ENCODE measurements around the gene PLEKHG4.

The PLEKHG4 gene

DNA sequence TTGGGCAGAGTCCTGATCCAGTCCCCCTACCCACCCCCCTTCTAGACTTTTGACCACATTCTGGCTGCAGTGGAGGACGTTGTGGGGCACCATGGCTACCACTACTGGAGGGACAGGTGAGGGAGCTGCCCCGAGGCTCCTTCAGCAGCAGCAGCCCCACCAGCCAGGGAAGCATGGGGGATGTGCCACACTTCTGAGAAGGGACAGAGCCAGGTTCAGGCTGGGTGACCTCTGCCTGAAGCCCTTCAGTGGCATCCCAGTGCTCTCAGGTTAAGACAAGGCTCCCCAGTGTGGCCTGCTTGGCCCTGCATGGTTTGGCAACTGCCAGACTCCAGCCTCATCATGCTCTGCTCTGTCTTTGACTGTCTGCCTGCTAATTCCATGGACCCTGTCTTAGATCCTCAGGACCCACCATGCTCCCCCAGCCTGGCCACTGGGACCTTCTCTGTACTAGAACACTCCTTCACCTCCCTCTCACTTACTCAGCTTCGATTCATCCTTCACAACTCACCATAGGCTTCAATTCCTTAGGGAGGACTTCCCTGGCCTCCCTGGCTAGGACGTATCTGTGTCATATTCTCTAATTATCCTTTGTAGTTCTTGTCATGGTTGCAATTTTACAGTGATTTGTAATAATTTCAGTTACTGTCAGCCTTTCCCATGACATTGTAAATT is 21.7 kb upstream of the PLEKHG4 start:
- TF ChIP-seq CTCF (IDR thresholded peaks at IDR 0.05; ENCODE audit: low read depth, low read length, missing control alignments): no peak
- H3K4me3 ChIP-seq (replicated peaks; ENCODE audit: low read depth, low read length): no peak overlapping the region
- no peak for DNase-seq (ENCODE audit: extremely low read depth, low read depth)

GRCh38 chr16:67258161-67258835 is 21.0 kb upstream of the PLEKHG4 start:
- no peak for DNase-seq (ENCODE audit: extremely low read depth, low read depth)
- no peak overlapping the region for H3K4me3 ChIP-seq (replicated peaks; ENCODE audit: low read depth, low read length)
- TF ChIP-seq CTCF (IDR thresholded peaks at IDR 0.05; ENCODE audit: low read depth, low read length, missing control alignments): no peak

- no peak overlapping the region for H3K4me3 ChIP-seq (replicated peaks; ENCODE audit: low read depth, low read length)
- no peak for DNase-seq (ENCODE audit: extremely low read depth, low read depth)
- TF ChIP-seq CTCF (IDR thresholded peaks at IDR 0.05; ENCODE audit: low read depth, low read length, missing control alignments): no peak
Observed at GRCh38 chr16:67259705-67260104, 19.6 kb upstream of the PLEKHG4 start.

- DNase-seq (ENCODE audit: extremely low read depth, low read depth): peak; percentile 65
- H3K4me3 ChIP-seq (replicated peaks; ENCODE audit: low read depth, low read length): no peak overlapping the region
- peak; percentile 67 for TF ChIP-seq CTCF (IDR thresholded peaks at IDR 0.05; ENCODE audit: low read depth, low read length, missing control alignments)
Observed at GRCh38 chr16:67260426-67261063, 18.8 kb upstream of the PLEKHG4 start.

DNA sequence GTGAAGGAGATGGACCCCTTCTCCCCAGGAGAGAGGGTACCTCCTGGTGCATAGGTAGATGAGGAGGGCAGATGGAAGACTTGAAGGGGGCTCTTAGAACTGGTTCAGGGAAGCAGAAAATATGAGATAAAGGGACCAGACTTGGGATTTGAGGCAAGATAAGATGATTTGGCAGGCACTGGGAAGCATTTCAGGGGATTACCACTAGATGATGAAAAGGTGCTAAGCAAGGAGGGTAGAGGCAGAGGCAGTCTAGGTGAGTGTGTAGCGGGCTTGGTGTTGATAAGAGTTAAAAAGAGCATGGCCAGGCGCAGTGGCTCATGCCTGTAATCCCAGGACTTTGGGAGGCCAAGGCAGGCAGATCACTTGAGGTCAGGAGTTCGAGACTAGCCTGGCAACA is 16.1 kb upstream of the PLEKHG4 start:
- H3K4me3 ChIP-seq (replicated peaks; ENCODE audit: low read depth, low read length): no peak overlapping the region
- DNase-seq (ENCODE audit: extremely low read depth, low read depth): no peak
- no peak for TF ChIP-seq CTCF (IDR thresholded peaks at IDR 0.05; ENCODE audit: low read depth, low read length, missing control alignments)

DNA sequence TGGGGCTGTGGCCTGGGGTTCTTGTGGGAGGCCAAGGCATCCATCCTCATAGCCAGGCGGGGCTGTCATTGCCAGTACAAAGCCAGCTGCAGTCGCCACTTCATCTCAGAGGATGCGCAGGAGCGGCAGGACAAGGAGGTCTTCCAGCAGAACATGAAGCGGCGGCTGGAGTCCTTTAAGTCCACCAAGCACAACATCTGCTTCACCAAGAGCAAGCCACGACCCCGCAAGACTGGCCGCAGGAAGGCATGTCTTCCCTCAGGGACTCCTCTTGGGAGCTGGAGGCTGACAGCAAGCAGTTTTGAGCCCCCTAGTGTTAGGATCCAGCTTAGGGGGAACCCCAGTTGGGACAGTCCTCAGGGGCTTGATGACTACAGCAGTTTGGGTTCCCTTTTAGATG is 15.1 kb upstream of the PLEKHG4 start:
- peak; percentile 28 for TF ChIP-seq CTCF (IDR thresholded peaks at IDR 0.05; ENCODE audit: low read depth, low read length, missing control alignments)
- DNase-seq (ENCODE audit: extremely low read depth, low read depth): no peak
- no peak overlapping the region for H3K4me3 ChIP-seq (replicated peaks; ENCODE audit: low read depth, low read length)

All from HFF-Myc (cell line).